ENCODE measurements around the gene LTBP2.

LTBP2 gene

GRCh38 chr14:74522740-74523139 lies 89.3 kb downstream of the LTBP2 start:
- DNase-seq, result no peak

- no peak for DNase-seq
Measured at GRCh38 chr14:74521756-74522155, 90.3 kb downstream of the LTBP2 start.

- DNase-seq, result no peak
Measured at GRCh38 chr14:74519316-74520074, 92.5 kb downstream of the LTBP2 start.

GRCh38 chr14:74518221-74518620 lies 93.8 kb downstream of the LTBP2 start:
- no peak for DNase-seq

GRCh38 chr14:74517731-74518130 lies 94.3 kb downstream of the LTBP2 start:
- no peak for DNase-seq

- no peak for DNase-seq
Measured at GRCh38 chr14:74516451-74517160, 95.4 kb downstream of the LTBP2 start.

- DNase-seq, result no peak
Measured at GRCh38 chr14:74515891-74516412, 96.1 kb downstream of the LTBP2 start.

GRCh38 chr14:74514471-74514941 lies 97.5 kb downstream of the LTBP2 start:
- no peak for DNase-seq

- no peak for DNase-seq
Measured at GRCh38 chr14:74511966-74512830, 99.8 kb downstream of the LTBP2 start.

GRCh38 chr14:74510959-74511409 lies 101.1 kb downstream of the LTBP2 start:
- DNase-seq, result no peak

- DNase-seq, result no peak
Measured at GRCh38 chr14:74510223-74510931, 101.7 kb downstream of the LTBP2 start.

- DNase-seq, result no peak
Measured at GRCh38 chr14:74509587-74510222, 102.3 kb downstream of the LTBP2 start.

- DNase-seq, result no peak
Measured at GRCh38 chr14:74508844-74509428, 103.1 kb downstream of the LTBP2 start.

- no peak for DNase-seq
Measured at GRCh38 chr14:74508292-74508731, 103.7 kb downstream of the LTBP2 start.

- no peak for DNase-seq
Measured at GRCh38 chr14:74507840-74508239, 104.2 kb downstream of the LTBP2 start.

- DNase-seq, result no peak
Measured at GRCh38 chr14:74507085-74507484, 105.0 kb downstream of the LTBP2 start.

- DNase-seq, result no peak
Measured at GRCh38 chr14:74506411-74506851, 105.6 kb downstream of the LTBP2 start.

- no peak for DNase-seq
Measured at GRCh38 chr14:74505831-74506230, 106.2 kb downstream of the LTBP2 start.

GRCh38 chr14:74504874-74505720 lies 106.9 kb downstream of the LTBP2 start:
- DNase-seq, result no peak

- no peak for DNase-seq
Measured at GRCh38 chr14:74504412-74504811, 107.6 kb downstream of the LTBP2 start.
